H1 (cell line): ENCODE measurements around the gene IFT43. TPM values are rescaled to one million over a fixed set of nuclear protein-coding genes. Genes with fewer than 3 reads are reported as not detected.

Experiments
- CTCF ChIA-PET: fragments of 300-600 bp; sonication (Branson Sonifier 250); formaldehyde crosslinking; loops from one replicate; lab custom pipeline; 2021; ENCODE audit not compliant: partially characterized antibody; lab: Charles Lee
- POLR2A ChIA-PET: fragments of 300-600 bp; sonication (Branson Sonifier 250); formaldehyde crosslinking; loops from one replicate; lab custom pipeline; 2021; ENCODE audit warnings: inconsistent platforms; ENCODE audit not compliant: partially characterized antibody; lab: Charles Lee
- DNase-seq, 2 experiments: peaks; one replicate each; pipeline versions ENCODE4 v3.0.0 to v3.0.0-alpha.2; 2010 to 2022; ENCODE audit warnings: low spot score in 2 of 2, low read depth in 1 of 2, mixed read lengths in 1 of 2
- FAIRE-seq: peaks from 2 replicates; lab custom pipeline; 2011; peaks lifted over from hg19 to GRCh38; lab: Jason Lieb, UNC
- H2AFZ ChIP-seq: 2 replicates; pipeline ENCODE4 v1.8.1; 2012; ENCODE audit warnings: low read length, inconsistent platforms
- H2AK5ac ChIP-seq: 2 replicates; pipeline ENCODE4 v1.6.1; 2013; ENCODE audit warnings: low read depth, low read length
- H2BK120ac ChIP-seq: replicated peaks from 2 replicates; pipeline ENCODE3; 2013; ENCODE audit warnings: low read depth, low read length, inconsistent platforms
- H2BK12ac ChIP-seq: 2 replicates; pipeline ENCODE4 v1.6.1; 2013; ENCODE audit warnings: low read depth, low read length
- H2BK15ac ChIP-seq: 2 replicates; pipeline ENCODE4 v1.6.1; 2013; ENCODE audit warnings: low read length
- H2BK20ac ChIP-seq: 2 replicates; pipeline ENCODE4 v1.6.1; 2013; ENCODE audit warnings: low read length
- H2BK5ac ChIP-seq: 2 replicates; pipeline ENCODE4 v1.6.1; 2013; ENCODE audit warnings: low read depth, low read length
- H3K14ac ChIP-seq: 2 replicates; pipeline ENCODE4 v1.6.1; 2013; ENCODE audit warnings: inconsistent platforms; ENCODE audit not compliant: insufficient read length
- H3K18ac ChIP-seq: 2 replicates; pipeline ENCODE4 v1.6.1; 2013; ENCODE audit warnings: low read length; ENCODE audit errors: extremely low read depth
- H3K23ac ChIP-seq: 2 replicates; pipeline ENCODE4 v1.6.1; 2013; ENCODE audit warnings: inconsistent platforms; ENCODE audit not compliant: insufficient read length
- H3K23me2 ChIP-seq: 2 replicates; pipeline ENCODE4 v1.6.1; 2013; ENCODE audit warnings: low read depth, low read length
- H3K27ac ChIP-seq: 2 replicates; pipeline ENCODE4 v1.6.1; 2011; ENCODE audit warnings: low read depth, low read length, inconsistent platforms
- H3K27me3 ChIP-seq, 4 experiments: replicated peaks in 1 of 4; 1 replicate in 1 of 4; 2 replicates in 3 of 4; pipeline versions ENCODE4 v1.6.1 to v1.8.1; 2011 to 2013; ENCODE audit warnings: low read length in 3 of 4, mild to moderate bottlenecking in 3 of 4, inconsistent platforms in 2 of 4, mixed read lengths in 2 of 4, moderate library complexity in 1 of 4; ENCODE audit not compliant: control insufficient read depth in 3 of 4, insufficient read depth in 3 of 4; ENCODE audit errors: extremely low read depth in 1 of 4
- H3K36me3 ChIP-seq, 4 experiments: 2 replicates each; pipeline versions ENCODE4 v1.6.1 to v1.8.1; 2011 to 2013; ENCODE audit warnings: mild to moderate bottlenecking in 4 of 4, low read length in 3 of 4, moderate library complexity in 2 of 4, control low read depth in 1 of 4, inconsistent platforms in 1 of 4; ENCODE audit not compliant: insufficient read depth in 4 of 4, control insufficient read depth in 2 of 4
- H3K4ac ChIP-seq: replicated peaks from 2 replicates; pipeline ENCODE3; 2013; ENCODE audit warnings: low read length, low read depth, mixed read lengths, inconsistent platforms; ENCODE audit not compliant: insufficient read length
- H3K4me1 ChIP-seq, 4 experiments: replicated peaks in 1 of 4; 1 replicate in 1 of 4; 2 replicates in 3 of 4; pipeline versions ENCODE4 v1.6.1 to v1.8.1; 2011 to 2013; ENCODE audit warnings: low read length in 3 of 4, inconsistent platforms in 2 of 4, mixed read lengths in 1 of 4; ENCODE audit not compliant: insufficient read depth in 4 of 4, control insufficient read depth in 3 of 4
- H3K4me2 ChIP-seq, 2 experiments: 2 replicates each; pipeline versions ENCODE4 v1.6.1 to v1.8.1; 2011 to 2013; ENCODE audit warnings: low read depth in 2 of 2, low read length in 2 of 2, control low read depth in 1 of 2, inconsistent platforms in 1 of 2, mild to moderate bottlenecking in 1 of 2; ENCODE audit not compliant: insufficient read depth in 1 of 2
- H3K4me3 ChIP-seq, 4 experiments: fragments of 200-600, 300-600 bp in 1 of 4; sonication (generic), shearing (Covaris generic), sonication (Bioruptor Twin) in 1 of 4; 2 replicates each; pipeline versions ENCODE4 v1.5.1 to v1.8.1; 2011 to 2016; ENCODE audit warnings: low read length in 4 of 4, low read depth in 3 of 4, control low read depth in 2 of 4, inconsistent platforms in 2 of 4, mild to moderate bottlenecking in 2 of 4, mixed read lengths in 1 of 4, moderate library complexity in 1 of 4; ENCODE audit not compliant: insufficient read depth in 2 of 4; ENCODE audit errors: extremely low read depth in 1 of 4
- H3K56ac ChIP-seq: replicated peaks from 2 replicates; pipeline ENCODE3; 2013; ENCODE audit warnings: low read depth, mild to moderate bottlenecking, mixed read lengths, low read length, inconsistent platforms; ENCODE audit not compliant: insufficient read length
- H3K79me1 ChIP-seq: 2 replicates; pipeline ENCODE4 v1.6.1; 2013; ENCODE audit warnings: low read depth, low read length, control low read depth
- H3K79me2 ChIP-seq, 2 experiments: 2 replicates each; pipeline versions ENCODE4 v1.6.1 to v1.8.1; 2012 to 2013; ENCODE audit warnings: low read length in 2 of 2, mild to moderate bottlenecking in 2 of 2, inconsistent platforms in 1 of 2; ENCODE audit not compliant: insufficient read depth in 2 of 2, control insufficient read depth in 1 of 2
- H3K9ac ChIP-seq, 4 experiments: replicated peaks in 1 of 4; 1 replicate in 1 of 4; 2 replicates in 3 of 4; pipeline versions ENCODE4 v1.6.1 to v1.8.1; 2011 to 2013; ENCODE audit warnings: low read depth in 3 of 4, low read length in 3 of 4, control low read depth in 2 of 4, mild to moderate bottlenecking in 2 of 4, moderate library complexity in 2 of 4, inconsistent platforms in 1 of 4; ENCODE audit errors: extremely low read depth in 1 of 4
- H3K9me3 ChIP-seq, 2 experiments: 2 replicates each; pipeline versions ENCODE4 v1.6.1 to v1.8.1; 2012 to 2013; ENCODE audit warnings: mild to moderate bottlenecking in 2 of 2, moderate library complexity in 2 of 2, control low read depth in 1 of 2, inconsistent platforms in 1 of 2, low read depth in 1 of 2, low read length in 1 of 2, mixed read lengths in 1 of 2; ENCODE audit not compliant: insufficient read depth in 2 of 2
- H4K20me1 ChIP-seq, 2 experiments: replicated peaks in 1 of 2; 2 replicates each; pipeline versions ENCODE3 to v1.8.1; 2011 to 2013; ENCODE audit warnings: inconsistent platforms in 2 of 2, low read length in 2 of 2, mild to moderate bottlenecking in 1 of 2; ENCODE audit not compliant: insufficient read depth in 2 of 2, control insufficient read depth in 1 of 2
- H4K5ac ChIP-seq: 2 replicates; pipeline ENCODE4 v1.6.1; 2013; ENCODE audit warnings: low read length, low read depth, mixed read lengths, inconsistent platforms; ENCODE audit not compliant: insufficient read length
- H4K8ac ChIP-seq: 2 replicates; pipeline ENCODE4 v1.8.0; 2013; ENCODE audit warnings: mild to moderate bottlenecking, moderate library complexity, low read length, inconsistent platforms; ENCODE audit not compliant: insufficient read depth; ENCODE audit errors: extremely low read depth
- H4K91ac ChIP-seq: replicated peaks from 2 replicates; pipeline ENCODE3; 2013; ENCODE audit warnings: low read length, mixed read lengths, inconsistent platforms; ENCODE audit not compliant: insufficient read length
- CEBPB ChIP-seq: IDR thresholded peaks from 2 replicates; pipeline ENCODE4 v1.6.1; 2012; ENCODE audit warnings: low read depth, low read length
- CREB1 ChIP-seq: IDR thresholded peaks from 2 replicates; pipeline ENCODE4 v1.6.1; 2012; ENCODE audit warnings: inconsistent platforms
- GABPA ChIP-seq: IDR thresholded peaks from 2 replicates; pipeline ENCODE4 v1.6.1; 2011; ENCODE audit warnings: mild to moderate bottlenecking, low read length, moderate library complexity, borderline replicate concordance; ENCODE audit not compliant: insufficient read depth
- KDM4A ChIP-seq: IDR thresholded peaks from one replicate; pipeline ENCODE4 v1.7.1; 2012; ENCODE audit warnings: low read depth, mild to moderate bottlenecking, moderate library complexity, low read length, inconsistent platforms; ENCODE audit not compliant: severe bottlenecking
- MAX ChIP-seq: IDR thresholded peaks from 2 replicates; pipeline ENCODE4 v1.6.1; 2012; ENCODE audit warnings: inconsistent platforms
- SIX5 ChIP-seq: IDR thresholded peaks from 2 replicates; pipeline ENCODE4 v1.6.1; 2011; ENCODE audit warnings: mild to moderate bottlenecking, low read depth, low read length
- TAF7 ChIP-seq: optimal IDR thresholded peaks from 2 replicates; pipeline ENCODE3; 2011; ENCODE audit warnings: low read depth, mild to moderate bottlenecking, inconsistent platforms, low read length, moderate library complexity, borderline replicate concordance
- TBP ChIP-seq: IDR thresholded peaks from 2 replicates; pipeline ENCODE4 v1.6.1; 2011; ENCODE audit warnings: low read depth, low read length, improper control_type of control experiment
- TCF12 ChIP-seq: IDR thresholded peaks from 2 replicates; pipeline ENCODE4 v1.6.1; 2011; ENCODE audit warnings: low read depth, mild to moderate bottlenecking, low read length
- ZNF274 ChIP-seq: IDR thresholded peaks from 2 replicates; pipeline ENCODE4 v1.7.0; 2012; ENCODE audit warnings: low read length, borderline replicate concordance; ENCODE audit errors: extremely low read depth
- WGBS, 2 experiments: shearing (Covaris generic) in 1 of 2; methylation state at CpG; one replicate each; pipeline versions ENCODE4 v1.1.6 to v1.1.7; 2013 to 2015; ENCODE audit warnings: low lambda C conversion rate in 2 of 2, mixed read lengths in 2 of 2, inconsistent platforms in 1 of 2, low coverage in 1 of 2, missing lambda C conversion rate in 1 of 2; ENCODE audit not compliant: insufficient replicate concordance in 2 of 2, insufficient coverage in 1 of 2, insufficient read length in 1 of 2; ENCODE audit errors: extremely low coverage in 1 of 2, missing lambda C conversion rate in 1 of 2; 5-methylcytosine and 5-hydroxymethylcytosine counted together
- polyA plus RNA-seq, 7 experiments: library from polyadenylated mRNA; depleted of rRNA in 3 of 7; stranded (reverse) in 5 of 7; unstranded in 2 of 7; fragments of >200 nt in 5 of 7; fragments of 200-250 nt in 2 of 7; gene quantifications; 1 replicate in 5 of 7; 2 replicates in 1 of 7; 4 replicates in 1 of 7; pipeline versions ENCODE4 v1.2.1 to v1.2.3, GENCODE V29; 2011 to 2013; ENCODE audit warnings: missing spikeins in 2 of 7, mixed read lengths in 2 of 7
- total RNA-seq: library from RNA; stranded (reverse); fragmentation: NEBNext Ultra II Directional; extraction: Animal tissue kit (Norgen Biotek cat#: 25700); gene quantifications from 2 replicates; pipeline ENCODE4 v1.2.1, GENCODE V29; 2021

IFT43 gene
- total and polyA plus RNA-seq, 2 of the 8 experiments (the other 6 are each of a cell fraction or from before 2014, with no cell fraction given): 17.0 to 20.8 TPM

GRCh38 chr14:75960231-75960630 is 25.3 kb upstream of the IFT43 start:
- Histone ChIP-seq H3K27ac (no peak overlapping the region), H3K23ac (no peak overlapping the region), H2BK15ac (no peak overlapping the region), H4K91ac (no peak overlapping the region), H2BK120ac (no peak overlapping the region), H3K23me2 (no peaks in the 10 kb centered on the region), H3K18ac (no peak overlapping the region), H3K79me1 (no peaks in the 10 kb centered on the region), H2BK20ac (no peak overlapping the region), H3K79me2 (no peaks in the 10 kb centered on the region), H2BK5ac (no peak overlapping the region), H4K5ac (no peak overlapping the region), H3K4me1 (peaks cover 0 to 2% (median 1%) of the 10 kb centered on the region in 4 experiments; a peak in 3 of 7 replicates), H3K36me3 (no peaks in the 10 kb centered on the region), H3K27me3 (no peaks in the 10 kb centered on the region), H2BK12ac (no peak overlapping the region), H3K9me3 (no peaks in the 10 kb centered on the region), H3K4me2 (no peak overlapping the region), H4K20me1 (no peaks in the 10 kb centered on the region), H3K4me3 (no peak overlapping the region), H3K4ac (no peak overlapping the region), H4K8ac (no peak overlapping the region), H3K14ac (no peak overlapping the region), H3K56ac (no peak overlapping the region), H3K9ac (no peak overlapping the region), H2AFZ (no peak overlapping the region), H2AK5ac (no peak overlapping the region)
- no peak for FAIRE-seq
- no peak for DNase-seq
- 95% methylated on average over 6 of the region's 6 CpGs; no CpG with 5 or more reads in 1 of the 2 experiments for WGBS, 2 experiments
- CTCF ChIA-PET: interaction anchor here (1.3 to 1.8 kb wide), 3 partner anchors 17 to 53 kb away, joined by 4 to 7 read pairs (median 6); no protein-coding TSS in a partner anchor
- POLR2A ChIA-PET: interaction anchor here (1.2 kb wide), 1 partner anchor 16 kb away, joined by 4 read pairs; no protein-coding TSS in a partner anchor
- TF ChIP-seq KDM4A (no peak), TAF7 (no peak), TCF12 (no peak), CREB1 (no peak), MAX (no peak), ZNF274 (no peak), CEBPB (no peak), SIX5 (no peak), TBP (no peak), GABPA (no peak)
